Measurements from ENCODE around the gene PCDHA9. TPM values are rescaled to one million over a fixed set of nuclear protein-coding genes. Genes with fewer than 3 reads are reported as not detected.

PCDHA9 gene
- total RNA-seq, 1 donor from 2014 or later = under 0.01 TPM

Other genes starting within 250 kb of the PCDHA9 start
- 1.3 TPM in 1 of 2 replicates, not detected in the other for gene CD14, start 215.2 kb upstream of the PCDHA9 start, total RNA-seq
- gene TMCO6, start 208.9 kb upstream of the PCDHA9 start, total RNA-seq = 15.2 and 17.6 TPM in 2 replicates
- 49.5 and 63.3 TPM in 2 replicates for gene NDUFA2, start 200.8 kb upstream of the PCDHA9 start, total RNA-seq
- 35.7 and 39.6 TPM in 2 replicates for gene IK, start 200.6 kb upstream of the PCDHA9 start, total RNA-seq
- 15.1 and 18.1 TPM in 2 replicates for gene WDR55, start 183.5 kb upstream of the PCDHA9 start, total RNA-seq
- gene DND1, start 174.8 kb upstream of the PCDHA9 start, total RNA-seq = under 0.01 and 0.33 TPM in 2 replicates
- gene HARS1, start 157.0 kb upstream of the PCDHA9 start, total RNA-seq = 53.9 and 78.2 TPM in 2 replicates
- gene HARS2, start 156.9 kb upstream of the PCDHA9 start, total RNA-seq = 22.0 and 25.0 TPM in 2 replicates
- 8.8 and 10.4 TPM in 2 replicates for gene ZMAT2, start 147.9 kb upstream of the PCDHA9 start, total RNA-seq
- gene PCDHA1, start 62.2 kb upstream of the PCDHA9 start, total RNA-seq = under 0.01 and 0.16 TPM in 2 replicates
- gene PCDHA2, start 53.5 kb upstream of the PCDHA9 start, total RNA-seq = under 0.01 TPM in 1 of 2 replicates, not detected in the other
- under 0.01 and 0.13 TPM in 2 replicates for gene PCDHA3, start 47.3 kb upstream of the PCDHA9 start, total RNA-seq
- 0.16 and 1.3 TPM in 2 replicates for gene PCDHA4, start 41.3 kb upstream of the PCDHA9 start, total RNA-seq
- gene PCDHA5, start 26.8 kb upstream of the PCDHA9 start, total RNA-seq = under 0.01 TPM in 1 of 2 replicates, not detected in the other
- 1.0 TPM in 1 of 2 replicates, not detected in the other for gene PCDHA6, start 20.4 kb upstream of the PCDHA9 start, total RNA-seq
- 0.51 TPM in 1 of 2 replicates, not detected in the other for gene PCDHA7, start 14.1 kb upstream of the PCDHA9 start, total RNA-seq
- 0.13 TPM in 1 of 2 replicates, not detected in the other for gene PCDHA8, start 7.2 kb upstream of the PCDHA9 start, total RNA-seq
- gene PCDHA10, start 7.5 kb downstream of the PCDHA9 start, total RNA-seq = 0.13 TPM in 1 of 2 replicates, not detected in the other
- gene PCDHA11, start 20.6 kb downstream of the PCDHA9 start, total RNA-seq = 0.16 TPM in 1 of 2 replicates, not detected in the other
- 0.25 TPM in 1 of 2 replicates, not detected in the other for gene PCDHA12, start 26.9 kb downstream of the PCDHA9 start, total RNA-seq
- not detected in 2 replicates for gene PCDHA13, start 33.7 kb downstream of the PCDHA9 start, total RNA-seq
- under 0.01 TPM in 1 of 2 replicates, not detected in the other for gene PCDHAC1, start 77.9 kb downstream of the PCDHA9 start, total RNA-seq
- gene PCDHAC2, start 118.1 kb downstream of the PCDHA9 start, total RNA-seq = 0.25 and 0.65 TPM in 2 replicates
- gene PCDHB1, start 203.0 kb downstream of the PCDHA9 start, total RNA-seq = not detected in 2 replicates
- 0.49 and 0.76 TPM in 2 replicates for gene PCDHB2, start 246.2 kb downstream of the PCDHA9 start, total RNA-seq